Keratinocyte (primary cell): ENCODE results near the gene ITPKB. TPM values are rescaled to one million over a fixed set of nuclear protein-coding genes. Genes with fewer than 3 reads are reported as not detected.

Experiments
- DNase-seq: peaks from one replicate; pipeline ENCODE4 v3.0.0-alpha.2; 2011; ENCODE audit warnings: low read depth, missing footprints, low spot score
- FAIRE-seq: peaks from 2 replicates; lab custom pipeline; 2011; peaks lifted over from hg19 to GRCh38; lab: Jason Lieb, UNC
- H2AFZ ChIP-seq: 2 replicates; pipeline ENCODE4 v1.6.0; 2012; ENCODE audit warnings: low read length, control low read depth, inconsistent platforms; ENCODE audit not compliant: control insufficient read depth
- H3K27ac ChIP-seq: 2 replicates; pipeline ENCODE4 v1.5.1; 2011; ENCODE audit warnings: low read length; ENCODE audit not compliant: control insufficient read depth, insufficient read depth
- H3K27me3 ChIP-seq: 3 replicates; pipeline ENCODE4 v1.6.0; 2011; ENCODE audit warnings: low read length; ENCODE audit not compliant: control insufficient read depth, insufficient read depth; ENCODE audit errors: extremely low read depth
- H3K36me3 ChIP-seq, 2 experiments: 2 replicates in 1 of 2; 3 replicates in 1 of 2; pipeline ENCODE4 v1.5.1; 2011; ENCODE audit warnings: low read length in 2 of 2, mild to moderate bottlenecking in 1 of 2; ENCODE audit not compliant: control insufficient read depth in 2 of 2, insufficient read depth in 2 of 2; ENCODE audit errors: extremely low read depth in 1 of 2
- H3K4me1 ChIP-seq: 3 replicates; pipeline ENCODE4 v1.5.1; 2011; ENCODE audit warnings: low read length; ENCODE audit not compliant: control insufficient read depth, insufficient read depth; ENCODE audit errors: extremely low read depth
- H3K4me2 ChIP-seq: 3 replicates; pipeline ENCODE4 v1.6.0; 2011; ENCODE audit warnings: low read depth, low read length; ENCODE audit not compliant: control insufficient read depth, insufficient read depth; ENCODE audit errors: extremely low read depth
- H3K4me3 ChIP-seq, 3 experiments: fragments of 200-600 bp in 1 of 3; sonication (generic) in 1 of 3; 2 replicates in 2 of 3; 3 replicates in 1 of 3; pipeline ENCODE4 v1.5.1; 2011 to 2016; ENCODE audit warnings: low read length in 3 of 3, mild to moderate bottlenecking in 3 of 3, control low read depth in 2 of 3, inconsistent platforms in 1 of 3, low read depth in 1 of 3, mixed read lengths in 1 of 3, mixed run types in 1 of 3, moderate library complexity in 1 of 3; ENCODE audit not compliant: control insufficient read depth in 2 of 3, insufficient read depth in 2 of 3; ENCODE audit errors: extremely low read depth in 1 of 3
- H3K79me2 ChIP-seq: 2 replicates; pipeline ENCODE4 v1.6.0; 2012; ENCODE audit warnings: low read length; ENCODE audit not compliant: control insufficient read depth, insufficient read depth
- H3K9ac ChIP-seq: 3 replicates; pipeline ENCODE4 v1.6.0; 2011; ENCODE audit warnings: low read length; ENCODE audit not compliant: control insufficient read depth, insufficient read depth; ENCODE audit errors: extremely low read depth
- H3K9me1 ChIP-seq: 3 replicates; pipeline ENCODE4 v1.6.0; 2011; ENCODE audit warnings: low read length; ENCODE audit not compliant: control insufficient read depth, insufficient read depth; ENCODE audit errors: extremely low read depth
- H3K9me3 ChIP-seq: 2 replicates; pipeline ENCODE4 v1.5.1; 2012; ENCODE audit warnings: low read depth, low read length; ENCODE audit not compliant: control insufficient read depth
- H4K20me1 ChIP-seq: 3 replicates; pipeline ENCODE4 v1.6.0; 2011; ENCODE audit warnings: low read length; ENCODE audit not compliant: control insufficient read depth, insufficient read depth; ENCODE audit errors: extremely low read depth
- CTCF ChIP-seq, 3 experiments: IDR thresholded peaks in 1 of 3; conservative IDR thresholded peaks in 1 of 3; optimal IDR thresholded peaks in 1 of 3; 2 replicates in 2 of 3; 3 replicates in 1 of 3; pipeline versions ENCODE3 to v1.5.1; 2011; ENCODE audit warnings: low read length in 3 of 3, mild to moderate bottlenecking in 3 of 3, moderate library complexity in 2 of 3, control low read depth in 1 of 3, inconsistent platforms in 1 of 3; ENCODE audit not compliant: insufficient read depth in 2 of 3; ENCODE audit errors: extremely low read depth in 1 of 3
- EZH2 ChIP-seq: IDR thresholded peaks from one replicate; pipeline ENCODE4 v1.6.1; 2012; ENCODE audit warnings: inconsistent platforms, mild to moderate bottlenecking, low read length, moderate library complexity
- dilution Hi-C: fragments of 300-500 bp; cut with MboI; formaldehyde crosslinking; loops from one replicate; pipeline ENCODE4 v1.7.0; 2020; ENCODE audit warnings: low sequenced_read_pairs; ENCODE audit not compliant: extremely low pct_ligation_motif_present
- polyA minus RNA-seq, 3 experiments: library from RNA; depleted of rRNA, polyadenylated mRNA; stranded (reverse); fragments of >200 nt; gene quantifications; 1 replicate in 1 of 3; 2 replicates in 1 of 3; 3 replicates in 1 of 3; pipeline ENCODE4 v1.2.3, GENCODE V29; 2011
- polyA plus RNA-seq, 5 experiments: library from polyadenylated mRNA; depleted of rRNA in 3 of 5; stranded (reverse) in 3 of 5; stranded (forward) in 1 of 5; unstranded in 1 of 5; fragments of >200 nt; gene quantifications; 1 replicate in 1 of 5; 2 replicates in 3 of 5; 3 replicates in 1 of 5; pipeline versions ENCODE4 v1.2.1 to v1.2.3, GENCODE V29; 2011 to 2012; ENCODE audit warnings: missing spikeins in 2 of 5, low read depth in 1 of 5, low replicate concordance in 1 of 5

ITPKB gene
- polyA plus RNA-seq (3.2 to 4.9 TPM (median 3.2 TPM) in 3 replicates), polyA minus RNA-seq (8.8 to 18.0 TPM (median 9.0 TPM) in 3 replicates)
- 1.3 TPM for polyA plus RNA-seq (2011; ENCODE audit: low read depth)
- 2.5 and 2.7 TPM in 2 replicates for polyA plus RNA-seq (2011; cell fraction: cytosol; rRNA removed)
- polyA plus RNA-seq (2011; cell fraction: nucleus; rRNA removed) = 7.0 and 7.4 TPM in 2 replicates
- 3.0 and 7.0 TPM in 2 replicates for polyA plus RNA-seq (2012; ENCODE audit: low replicate concordance)
- 10.7 TPM for polyA minus RNA-seq (2011; cell fraction: cytosol; rRNA and poly(A)+ RNA removed)
- 11.0 and 15.0 TPM in 2 replicates for polyA minus RNA-seq (2011; cell fraction: nucleus; rRNA and poly(A)+ RNA removed)

- H3K79me2 ChIP-seq = peaks cover 9% of the 10 kb centered on the region
- FAIRE-seq = no peak
These were observed at the start of gene ITPKB for GRCh38 chr1:226738995-226739695. Gene ITPKB, minus strand, starts transcription at chr1:226739282. Its CDS starts 1,824 bp downstream, at chr1:226737458.

GRCh38 chr1:226787638-226788037 is 48.6 kb upstream of the ITPKB start:
- H3K4me1 ChIP-seq = no peaks in the 10 kb centered on the region
- no peaks in the 10 kb centered on the region for H3K79me2 ChIP-seq
- no peak overlapping the region for H3K9ac ChIP-seq
- H3K36me3 ChIP-seq = no peaks in the 10 kb centered on the region
- no peaks in the 10 kb centered on the region for H3K9me1 ChIP-seq
- dilution Hi-C loops = no loop called here
- no peak overlapping the region for H3K4me3 ChIP-seq
- DNase-seq (no peak), FAIRE-seq (no peak)
- TF ChIP-seq EZH2 = no peak
- no peak for TF ChIP-seq CTCF (optimal IDR thresholded peaks at IDR 0.05 in 1 of 3, IDR thresholded peaks at IDR 0.05 in 1 of 3, conservative IDR thresholded peaks at IDR 0.05 in 1 of 3; ENCODE audit: extremely low read depth in 1 of 3, insufficient read depth in 2 of 3, low read length in 3 of 3)
- H2AFZ ChIP-seq = no peak overlapping the region
- no peaks in the 10 kb centered on the region for H3K9me3 ChIP-seq
- no peak overlapping the region for H3K27ac ChIP-seq
- no peak overlapping the region for H3K4me2 ChIP-seq
- H3K27me3 ChIP-seq = no peaks in the 10 kb centered on the region
- no peaks in the 10 kb centered on the region for H4K20me1 ChIP-seq

More at GRCh38 chr1:226738995-226739695, at the start of gene ITPKB:
- dilution Hi-C loops = no loop called here
- peak within 1 kb of the TSS; percentile 85 for H2AFZ ChIP-seq
- H3K9ac ChIP-seq = peak within 1 kb of the TSS; percentile 82
- no peaks in the 10 kb centered on the region for H4K20me1 ChIP-seq
- H3K4me3 ChIP-seq = peak within 1 kb of the TSS; percentile 49 to 92 (median 75)
- H3K27me3 ChIP-seq = no peaks in the 10 kb centered on the region
- no peak for TF ChIP-seq EZH2
- no peak for TF ChIP-seq CTCF (optimal IDR thresholded peaks at IDR 0.05 in 1 of 3, IDR thresholded peaks at IDR 0.05 in 1 of 3, conservative IDR thresholded peaks at IDR 0.05 in 1 of 3; ENCODE audit: extremely low read depth in 1 of 3, insufficient read depth in 2 of 3, low read length in 3 of 3)
- H3K4me1 ChIP-seq = peaks cover 5% of the 10 kb centered on the region
- DNase-seq = no peak
- H3K27ac ChIP-seq = peak within 1 kb of the TSS; percentile 76
- no peaks in the 10 kb centered on the region for H3K9me1 ChIP-seq
- peaks cover 3 to 7% of the 10 kb centered on the region in 2 experiments for H3K36me3 ChIP-seq
- H3K4me2 ChIP-seq = peak within 1 kb of the TSS; percentile 84
- H3K9me3 ChIP-seq = no peaks in the 10 kb centered on the region
